B cell (primary cell): Measurements from ENCODE around the gene RIN3. TPM values are rescaled to one million over a fixed set of nuclear protein-coding genes. Genes with fewer than 3 reads are reported as not detected.

Experiments used
- ATAC-seq: fragments of 200-7000 bp; cut with Tn5 transposase; one replicate; pipeline ENCODE4 v1.10.0; 2021; ENCODE audit warnings: low read depth, mild to moderate bottlenecking, moderate number of reproducible peaks, moderate library complexity
- CTCF ChIA-PET: fragments of 350-600 bp; sonication (Branson Sonifier 250); formaldehyde crosslinking; loops from one replicate; lab custom pipeline; 2021; ENCODE audit warnings: antibody characterized with exemption, inconsistent platforms; lab: Charles Lee
- POLR2A ChIA-PET: fragments of 350-600 bp; sonication (Branson Sonifier 250); formaldehyde crosslinking; loops from one replicate; lab custom pipeline; 2021; ENCODE audit warnings: antibody characterized with exemption; lab: Charles Lee
- DNase-seq: peaks from one replicate; pipeline ENCODE4 v3.0.0; 2013
- H2AFZ ChIP-seq: 2 replicates; pipeline ENCODE4 v1.6.1; 2012; ENCODE audit warnings: mild to moderate bottlenecking, low read depth, low read length; ENCODE audit not compliant: insufficient read depth, poor library complexity, severe bottlenecking
- H3K27ac ChIP-seq, 2 donors: 1 replicate in 1 of 2; 2 replicates in 1 of 2; pipeline ENCODE4 v1.5.1; 2012 to 2013; ENCODE audit warnings: low read length in 2 of 2, mild to moderate bottlenecking in 2 of 2, moderate library complexity in 1 of 2
- H3K27me3 ChIP-seq, 4 experiments: fragments of 200-600 bp in 1 of 4; sonication (generic) in 1 of 4; replicated peaks in 1 of 4; 1 replicate in 2 of 4; 2 replicates in 2 of 4; pipeline versions ENCODE4 v1.6.1 to v1.7.0; 2013 to 2016; ENCODE audit warnings: low read length in 3 of 4, mild to moderate bottlenecking in 2 of 4, mixed read lengths in 1 of 4, moderate library complexity in 1 of 4; ENCODE audit not compliant: insufficient read depth in 4 of 4, control insufficient read depth in 3 of 4; ENCODE audit errors: control extremely low read depth in 1 of 4
- H3K36me3 ChIP-seq, 2 experiments: replicated peaks in 1 of 2; 1 replicate in 1 of 2; 2 replicates in 1 of 2; pipeline versions ENCODE4 v1.6.1 to v1.7.1; 2013; ENCODE audit warnings: low read length in 1 of 2; ENCODE audit not compliant: insufficient read depth in 2 of 2, control insufficient read depth in 1 of 2; ENCODE audit errors: control extremely low read depth in 1 of 2, extremely low read depth in 1 of 2
- H3K4me1 ChIP-seq, 2 donors: fragments of 200-600 bp in 1 of 2; sonication (generic) in 1 of 2; 1 replicate in 1 of 2; 2 replicates in 1 of 2; pipeline versions ENCODE4 v1.5.1 to v1.6.1; 2013 to 2017; ENCODE audit warnings: low read length in 2 of 2; ENCODE audit not compliant: control insufficient read depth in 2 of 2, insufficient read depth in 2 of 2
- H3K4me2 ChIP-seq: replicated peaks from 2 replicates; pipeline ENCODE3; 2012; ENCODE audit warnings: mild to moderate bottlenecking, low read depth, low read length; ENCODE audit not compliant: poor library complexity, severe bottlenecking
- H3K4me3 ChIP-seq, 5 experiments: fragments of 200-600 bp in 1 of 5; sonication (generic) in 1 of 5; 1 replicate in 3 of 5; 2 replicates in 2 of 5; pipeline versions ENCODE4 v1.5.1 to v1.7.0; 2011 to 2016; ENCODE audit warnings: low read length in 4 of 5, mild to moderate bottlenecking in 4 of 5, low read depth in 2 of 5, control low read depth in 1 of 5, moderate library complexity in 1 of 5; ENCODE audit not compliant: insufficient read depth in 1 of 5; ENCODE audit errors: control extremely low read depth in 1 of 5, extremely low read depth in 1 of 5
- H3K79me2 ChIP-seq: fragments of 200-600 bp; sonication (generic); one replicate; pipeline ENCODE4 v1.6.0; 2016; ENCODE audit warnings: low read length; ENCODE audit not compliant: control insufficient read depth, insufficient read depth
- H3K9ac ChIP-seq: fragments of 200-600 bp; sonication (generic); 2 replicates; pipeline ENCODE4 v1.6.1; 2017; ENCODE audit warnings: mild to moderate bottlenecking, low read length, moderate library complexity
- H3K9me3 ChIP-seq, 3 donors: one replicate each; pipeline versions ENCODE4 v1.6.1 to v1.7.1; 2013; ENCODE audit warnings: low read length in 2 of 3; ENCODE audit not compliant: control insufficient read depth in 2 of 3, insufficient read depth in 1 of 3; ENCODE audit errors: control extremely low read depth in 1 of 3
- H4K20me1 ChIP-seq: 2 replicates; pipeline ENCODE4 v1.6.0; 2012; ENCODE audit warnings: mild to moderate bottlenecking, low read length; ENCODE audit not compliant: insufficient read depth, control insufficient read depth, poor library complexity, severe bottlenecking
- H3K27ac Mint-ChIP-seq: one replicate; pipeline ENCODE4 v1.8.0; 2021; ENCODE audit warnings: mixed read lengths
- H3K27me3 Mint-ChIP-seq: one replicate; pipeline ENCODE4 v1.8.0; 2021; ENCODE audit warnings: mixed read lengths
- H3K4me1 Mint-ChIP-seq: one replicate; pipeline ENCODE4 v1.8.0; 2021; ENCODE audit warnings: mixed read lengths
- H3K4me3 Mint-ChIP-seq: one replicate; pipeline ENCODE4 v1.8.0; 2021; ENCODE audit warnings: mixed read lengths
- H3K9me3 Mint-ChIP-seq: one replicate; pipeline ENCODE4 v1.8.0; 2022; ENCODE audit warnings: mixed read lengths; ENCODE audit not compliant: insufficient read depth
- CTCF ChIP-seq: fragments of 200-600 bp; IDR thresholded peaks from one replicate; pipeline ENCODE4 v1.8.0; 2022; ENCODE audit warnings: antibody characterized with exemption, mild to moderate bottlenecking
- EZH2 ChIP-seq: IDR thresholded peaks from 2 replicates; pipeline ENCODE4 v1.6.1; 2012; ENCODE audit warnings: borderline replicate concordance, low read depth, mild to moderate bottlenecking, moderate library complexity, low read length; ENCODE audit not compliant: insufficient read depth, poor library complexity, severe bottlenecking
- WGBS: methylation state at CpG from one replicate; pipeline ENCODE4 v1.1.5; 2013; ENCODE audit warnings: missing lambda C conversion rate; ENCODE audit not compliant: insufficient coverage; 5-methylcytosine and 5-hydroxymethylcytosine counted together
- intact Hi-C: fragments of 100-400 bp; cut with micrococcal nuclease; formaldehyde crosslinking; loops from one replicate; pipeline ENCODE4 v1.10.0; 2022
- polyA plus RNA-seq: library from polyadenylated mRNA; depleted of rRNA; stranded (reverse); fragments of >200 nt; gene quantifications from 2 replicates; pipeline ENCODE4 v1.2.3, GENCODE V29; 2012
- total RNA-seq, 2 donors: library from RNA; stranded (reverse); fragments of 120-200 nt in 1 of 2; gene quantifications; 1 replicate in 1 of 2; 2 replicates in 1 of 2; pipeline versions ENCODE4 v1.2.3 to v1.2.4, GENCODE V29; 2013 to 2022

The RIN3 gene
- total and polyA plus RNA-seq, 2 donors (not counting 1 experiment from before 2014, with no cell fraction given), result 62.1 to 123 TPM

DNA sequence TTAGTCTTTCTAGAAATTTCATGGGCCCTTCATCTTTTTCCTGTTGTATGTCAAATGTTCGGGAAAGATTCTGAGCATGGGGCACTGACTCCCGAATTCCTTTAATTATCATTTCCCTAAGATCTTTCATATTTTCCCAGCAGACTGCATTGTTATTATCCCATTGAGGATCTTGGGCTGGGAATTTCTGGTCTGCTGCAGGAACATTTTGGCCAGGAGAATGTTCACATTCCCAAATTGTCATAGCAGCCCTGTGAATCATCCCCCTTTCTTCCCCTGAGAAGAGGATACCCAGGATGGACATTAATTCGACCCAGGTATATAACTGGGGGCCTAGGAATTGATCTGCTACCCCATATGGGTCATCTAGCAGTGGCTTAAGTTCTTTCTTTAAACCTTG lies 112.5 kb downstream of the RIN3 start:
- POLR2A ChIA-PET, result no interaction called here
- no peak for ATAC-seq
- peaks cover 5% of the 10 kb centered on the region for H3K4me1 Mint-ChIP-seq

More for the DNA sequence above, 112.5 kb downstream of the RIN3 start:
- Mint-ChIP-seq H3K9me3 (peaks cover 24% of the 10 kb centered on the region), H3K4me3 (no peak overlapping the region), H3K27me3 (no peaks in the 10 kb centered on the region), H3K27ac (no peak overlapping the region)
- Histone ChIP-seq H3K36me3 (peaks cover 0 to 9% of the 10 kb centered on the region in 2 experiments), H3K4me3 (no peak overlapping the region), H3K4me1 (no peaks in the 10 kb centered on the region), H3K27ac (no peak overlapping the region), H3K9ac (no peak overlapping the region), H3K27me3 (no peaks in the 10 kb centered on the region), H3K9me3 (peaks cover 0 to 36% (median 36%) of the 10 kb centered on the region in 3 donors), H3K79me2 (no peaks in the 10 kb centered on the region), H4K20me1 (no peaks in the 10 kb centered on the region), H2AFZ (no peak overlapping the region), H3K4me2 (no peak overlapping the region)
- TF ChIP-seq EZH2 (no peak), CTCF (no peak)
- CTCF ChIA-PET, result interaction anchor here (0.7 kb wide), 1 partner anchor 36 kb away, joined by 3 read pairs; no protein-coding TSS in a partner anchor
- intact Hi-C loops, result no loop called here
- no peak for DNase-seq
- 100% methylated on average over 2 of the region's 3 CpGs for WGBS
